Measurements from ENCODE around the gene IQCN. TPM values are rescaled to one million over a fixed set of nuclear protein-coding genes. Genes with fewer than 3 reads are reported as not detected.

The IQCN gene
- total and polyA plus RNA-seq, 10 of the 15 experiments (the other 5 are each of a cell fraction or from before 2014, with no cell fraction given) = 0.01 to 0.54 (median 0.23) TPM; not detected in 3

GRCh38 chr19:18322759-18323460, 48.7 kb upstream of the IQCN start, which contains the start of gene LSM4 (continued):
- TF ChIP-seq PRDM15 (CRISPR knock-in tag; IDR thresholded peaks at IDR 0.05) = no peak
- TF ChIP-seq KDM1A (IDR thresholded peaks at IDR 0.05; ENCODE audit: borderline replicate concordance) = no peak
- no peak for TF ChIP-seq HDAC2 (IDR thresholded peaks at IDR 0.05)
- TF ChIP-seq, protein P1, sequence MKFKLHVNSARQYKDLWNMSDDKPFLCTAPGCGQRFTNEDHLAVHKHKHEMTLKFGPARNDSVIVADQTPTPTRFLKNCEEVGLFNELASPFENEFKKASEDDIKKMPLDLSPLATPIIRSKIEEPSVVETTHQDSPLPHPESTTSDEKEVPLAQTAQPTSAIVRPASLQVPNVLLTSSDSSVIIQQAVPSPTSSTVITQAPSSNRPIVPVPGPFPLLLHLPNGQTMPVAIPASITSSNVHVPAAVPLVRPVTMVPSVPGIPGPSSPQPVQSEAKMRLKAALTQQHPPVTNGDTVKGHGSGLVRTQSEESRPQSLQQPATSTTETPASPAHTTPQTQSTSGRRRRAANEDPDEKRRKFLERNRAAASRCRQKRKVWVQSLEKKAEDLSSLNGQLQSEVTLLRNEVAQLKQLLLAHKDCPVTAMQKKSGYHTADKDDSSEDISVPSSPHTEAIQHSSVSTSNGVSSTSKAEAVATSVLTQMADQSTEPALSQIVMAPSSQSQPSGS (IDR thresholded peaks at IDR 0.05; ENCODE audit: low read length) = no peak
- TF ChIP-seq, protein P2, sequence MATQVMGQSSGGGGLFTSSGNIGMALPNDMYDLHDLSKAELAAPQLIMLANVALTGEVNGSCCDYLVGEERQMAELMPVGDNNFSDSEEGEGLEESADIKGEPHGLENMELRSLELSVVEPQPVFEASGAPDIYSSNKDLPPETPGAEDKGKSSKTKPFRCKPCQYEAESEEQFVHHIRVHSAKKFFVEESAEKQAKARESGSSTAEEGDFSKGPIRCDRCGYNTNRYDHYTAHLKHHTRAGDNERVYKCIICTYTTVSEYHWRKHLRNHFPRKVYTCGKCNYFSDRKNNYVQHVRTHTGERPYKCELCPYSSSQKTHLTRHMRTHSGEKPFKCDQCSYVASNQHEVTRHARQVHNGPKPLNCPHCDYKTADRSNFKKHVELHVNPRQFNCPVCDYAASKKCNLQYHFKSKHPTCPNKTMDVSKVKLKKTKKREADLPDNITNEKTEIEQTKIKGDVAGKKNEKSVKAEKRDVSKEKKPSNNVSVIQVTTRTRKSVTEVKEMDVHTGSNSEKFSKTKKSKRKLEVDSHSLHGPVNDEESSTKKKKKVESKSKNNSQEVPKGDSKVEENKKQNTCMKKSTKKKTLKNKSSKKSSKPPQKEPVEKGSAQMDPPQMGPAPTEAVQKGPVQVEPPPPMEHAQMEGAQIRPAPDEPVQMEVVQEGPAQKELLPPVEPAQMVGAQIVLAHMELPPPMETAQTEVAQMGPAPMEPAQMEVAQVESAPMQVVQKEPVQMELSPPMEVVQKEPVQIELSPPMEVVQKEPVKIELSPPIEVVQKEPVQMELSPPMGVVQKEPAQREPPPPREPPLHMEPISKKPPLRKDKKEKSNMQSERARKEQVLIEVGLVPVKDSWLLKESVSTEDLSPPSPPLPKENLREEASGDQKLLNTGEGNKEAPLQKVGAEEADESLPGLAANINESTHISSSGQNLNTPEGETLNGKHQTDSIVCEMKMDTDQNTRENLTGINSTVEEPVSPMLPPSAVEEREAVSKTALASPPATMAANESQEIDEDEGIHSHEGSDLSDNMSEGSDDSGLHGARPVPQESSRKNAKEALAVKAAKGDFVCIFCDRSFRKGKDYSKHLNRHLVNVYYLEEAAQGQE (IDR thresholded peaks at IDR 0.05; ENCODE audit: low read depth, low read length) = no peak
- TF ChIP-seq, protein P3, sequence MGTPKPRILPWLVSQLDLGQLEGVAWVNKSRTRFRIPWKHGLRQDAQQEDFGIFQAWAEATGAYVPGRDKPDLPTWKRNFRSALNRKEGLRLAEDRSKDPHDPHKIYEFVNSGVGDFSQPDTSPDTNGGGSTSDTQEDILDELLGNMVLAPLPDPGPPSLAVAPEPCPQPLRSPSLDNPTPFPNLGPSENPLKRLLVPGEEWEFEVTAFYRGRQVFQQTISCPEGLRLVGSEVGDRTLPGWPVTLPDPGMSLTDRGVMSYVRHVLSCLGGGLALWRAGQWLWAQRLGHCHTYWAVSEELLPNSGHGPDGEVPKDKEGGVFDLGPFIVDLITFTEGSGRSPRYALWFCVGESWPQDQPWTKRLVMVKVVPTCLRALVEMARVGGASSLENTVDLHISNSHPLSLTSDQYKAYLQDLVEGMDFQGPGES (IDR thresholded peaks at IDR 0.05) = peak; percentile 84
- TF ChIP-seq SPI1 (IDR thresholded peaks at IDR 0.05; ENCODE audit: borderline replicate concordance, insufficient read depth, low read depth, low read length) = peak; percentile 29; the same call in 1 of the 2 replicates
- no peak for TF ChIP-seq HDAC6 (IDR thresholded peaks at IDR 0.05; ENCODE audit: unreplicated experiment)
- no peak for TF ChIP-seq KAT2A (conservative IDR thresholded peaks at IDR 0.05; ENCODE audit: control insufficient read depth, low read depth, low read length)
- TF ChIP-seq, protein P4, sequence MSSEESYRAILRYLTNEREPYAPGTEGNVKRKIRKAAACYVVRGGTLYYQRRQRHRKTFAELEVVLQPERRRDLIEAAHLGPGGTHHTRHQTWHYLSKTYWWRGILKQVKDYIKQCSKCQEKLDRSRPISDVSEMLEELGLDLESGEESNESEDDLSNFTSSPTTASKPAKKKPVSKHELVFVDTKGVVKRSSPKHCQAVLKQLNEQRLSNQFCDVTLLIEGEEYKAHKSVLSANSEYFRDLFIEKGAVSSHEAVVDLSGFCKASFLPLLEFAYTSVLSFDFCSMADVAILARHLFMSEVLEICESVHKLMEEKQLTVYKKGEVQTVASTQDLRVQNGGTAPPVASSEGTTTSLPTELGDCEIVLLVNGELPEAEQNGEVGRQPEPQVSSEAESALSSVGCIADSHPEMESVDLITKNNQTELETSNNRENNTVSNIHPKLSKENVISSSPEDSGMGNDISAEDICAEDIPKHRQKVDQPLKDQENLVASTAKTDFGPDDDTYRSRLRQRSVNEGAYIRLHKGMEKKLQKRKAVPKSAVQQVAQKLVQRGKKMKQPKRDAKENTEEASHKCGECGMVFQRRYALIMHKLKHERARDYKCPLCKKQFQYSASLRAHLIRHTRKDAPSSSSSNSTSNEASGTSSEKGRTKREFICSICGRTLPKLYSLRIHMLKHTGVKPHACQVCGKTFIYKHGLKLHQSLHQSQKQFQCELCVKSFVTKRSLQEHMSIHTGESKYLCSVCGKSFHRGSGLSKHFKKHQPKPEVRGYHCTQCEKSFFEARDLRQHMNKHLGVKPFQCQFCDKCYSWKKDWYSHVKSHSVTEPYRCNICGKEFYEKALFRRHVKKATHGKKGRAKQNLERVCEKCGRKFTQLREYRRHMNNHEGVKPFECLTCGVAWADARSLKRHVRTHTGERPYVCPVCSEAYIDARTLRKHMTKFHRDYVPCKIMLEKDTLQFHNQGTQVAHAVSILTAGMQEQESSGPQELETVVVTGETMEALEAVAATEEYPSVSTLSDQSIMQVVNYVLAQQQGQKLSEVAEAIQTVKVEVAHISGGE (CRISPR knock-in tag; IDR thresholded peaks at IDR 0.05) = no peak
- TF ChIP-seq CBX5 (IDR thresholded peaks at IDR 0.05; ENCODE audit: low read depth) = no peak
- TF ChIP-seq IRF4 (IDR thresholded peaks at IDR 0.05; ENCODE audit: low read depth, low read length) = 0 out of 2 replicates have a peak, but pooled peaks have one; percentile 50
- TF ChIP-seq E2F4 (IDR thresholded peaks at IDR 0.05; ENCODE audit: low read depth, low read length) = peak; percentile 85
- TF ChIP-seq ZSCAN29 (IDR thresholded peaks at IDR 0.05) = no peak
